ENCODE measurements around the gene SRBD1. TPM values are rescaled to one million over a fixed set of nuclear protein-coding genes. Genes with fewer than 3 reads are reported as not detected.

The SRBD1 gene
- total and polyA plus RNA-seq, 7 experiments from 2014 or later = 14.0 to 28.1 (median 19.6) TPM

DNA sequence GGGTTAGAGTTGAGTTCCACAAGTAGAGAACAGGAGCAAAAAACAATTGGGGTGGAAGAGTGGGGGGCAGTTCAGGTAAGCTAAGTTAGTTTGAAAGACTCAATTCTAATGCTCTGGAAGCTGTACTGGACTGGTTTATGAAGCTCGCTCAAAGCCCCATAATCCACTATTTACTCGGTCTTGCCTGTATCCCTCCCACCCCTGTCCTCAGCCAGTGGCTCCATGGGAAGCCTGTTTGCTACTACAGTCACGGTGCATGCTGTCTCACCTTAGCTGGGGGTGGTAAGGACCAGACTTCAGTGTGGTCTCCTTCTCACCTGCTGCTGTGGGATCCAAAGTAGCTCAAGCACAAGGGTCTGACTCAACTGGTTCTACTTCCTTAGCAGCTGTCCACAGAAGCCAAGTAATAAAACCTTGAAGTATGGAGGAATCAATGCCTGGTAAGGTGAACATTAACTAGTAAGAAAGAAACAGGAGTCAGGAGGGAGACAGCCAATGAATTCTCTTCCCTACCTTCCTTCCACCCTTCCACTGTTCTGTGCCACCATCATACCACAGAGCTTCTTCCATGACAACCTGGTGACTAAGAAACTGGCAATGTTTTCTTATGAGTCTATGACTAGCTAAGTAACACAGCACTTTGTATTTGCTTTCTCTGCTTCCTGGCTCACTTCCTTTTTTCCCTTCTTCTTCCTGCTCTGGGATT, 230.8 kb downstream of the SRBD1 start:
- H3K36me3 ChIP-seq (ENCODE audit: control insufficient read depth in 2 of 3, insufficient read depth in 3 of 3, low read length in 3 of 3) = no peaks in the 10 kb centered on the region
- no peak overlapping the region for H3K4me3 Mint-ChIP-seq
- no peak overlapping the region for H3K4me3 ChIP-seq (ENCODE audit: low read length)
- no peaks in the 10 kb centered on the region for H3K4me1 Mint-ChIP-seq
- H3K27me3 ChIP-seq (ENCODE audit: control insufficient read depth in 2 of 2, insufficient read depth in 2 of 2, low read length in 2 of 2) = no peaks in the 10 kb centered on the region
- H3K27ac ChIP-seq (ENCODE audit: low read depth, low read length) = no peak overlapping the region
- H3K36me3 Mint-ChIP-seq = peaks cover 0 to 8% (median 0%) of the 10 kb centered on the region in 5 donors
- H3K27me3 Mint-ChIP-seq = no peaks in the 10 kb centered on the region
- H3K9me3 Mint-ChIP-seq = peaks cover 0 to 2% (median 0%) of the 10 kb centered on the region in 11 donors
- ChIA-PET CTCF (no interaction called here), POLR2A (interaction anchor here (0.7 kb wide), 1 partner anchor 84 kb away, joined by 3 read pairs; no protein-coding TSS in a partner anchor)
- no peaks in the 10 kb centered on the region for H3K9me3 ChIP-seq (ENCODE audit: control insufficient read depth in 2 of 3, low read length in 3 of 3)
- no peaks in the 10 kb centered on the region for H3K4me1 ChIP-seq (ENCODE audit: control insufficient read depth in 2 of 2, insufficient read depth in 2 of 2, low read length in 2 of 2)
- intact Hi-C loops (cut with micrococcal nuclease) = no loop called here
- no peak overlapping the region for H3K27ac Mint-ChIP-seq
- DNase-seq (no peak), ATAC-seq (no peak)

DNA sequence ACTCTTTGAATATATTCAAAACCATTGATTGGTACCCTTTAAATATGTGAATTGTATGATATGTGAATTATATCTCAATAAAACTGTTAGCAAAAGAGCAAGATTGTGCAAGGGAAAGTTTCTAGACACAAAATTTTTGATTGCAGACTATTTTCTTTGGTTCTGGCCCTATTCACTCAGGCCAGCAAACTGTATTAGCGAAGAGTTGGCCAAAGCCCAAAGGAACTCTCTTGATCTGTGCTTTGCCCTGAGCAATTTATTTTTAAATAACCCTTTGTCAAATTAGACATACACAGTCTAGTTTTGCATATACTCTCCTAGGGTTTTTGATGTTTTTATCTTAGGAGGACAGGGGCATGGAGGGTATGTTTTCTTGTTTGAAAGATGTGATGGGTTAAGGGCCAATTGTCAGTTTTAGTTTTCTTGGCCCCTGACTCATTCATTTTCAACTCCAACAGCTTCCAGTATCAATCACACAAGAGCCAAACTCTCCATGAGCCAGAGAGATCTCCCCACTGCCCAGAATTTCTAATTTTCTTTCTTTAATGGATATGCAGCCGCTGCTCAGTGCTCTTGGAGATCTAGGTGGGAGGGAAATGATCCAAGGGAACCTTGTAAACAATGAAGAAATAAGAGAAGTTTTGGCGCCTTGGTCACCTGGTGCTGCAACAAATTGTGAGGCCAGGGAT, 231.5 kb downstream of the SRBD1 start:
- Histone ChIP-seq H3K4me3 (ENCODE audit: low read length) (no peak overlapping the region), H3K27ac (ENCODE audit: low read depth, low read length) (no peak overlapping the region), H3K36me3 (ENCODE audit: control insufficient read depth in 2 of 3, insufficient read depth in 3 of 3, low read length in 3 of 3) (no peaks in the 10 kb centered on the region), H3K9me3 (ENCODE audit: control insufficient read depth in 2 of 3, low read length in 3 of 3) (no peaks in the 10 kb centered on the region), H3K4me1 (ENCODE audit: control insufficient read depth in 2 of 2, insufficient read depth in 2 of 2, low read length in 2 of 2) (no peaks in the 10 kb centered on the region), H3K27me3 (ENCODE audit: control insufficient read depth in 2 of 2, insufficient read depth in 2 of 2, low read length in 2 of 2) (no peaks in the 10 kb centered on the region)
- ATAC-seq (no peak), DNase-seq (no peak)
- CTCF ChIA-PET = no interaction called here
- Mint-ChIP-seq H3K27me3 (no peaks in the 10 kb centered on the region), H3K9me3 (peaks cover 0 to 5% (median 0%) of the 10 kb centered on the region in 11 donors), H3K4me1 (no peaks in the 10 kb centered on the region), H3K27ac (no peak overlapping the region), H3K4me3 (no peak overlapping the region), H3K36me3 (peaks cover 0 to 13% (median 0%) of the 10 kb centered on the region in 5 donors)
- intact Hi-C loops (cut with micrococcal nuclease) = no loop called here
- POLR2A ChIA-PET = no interaction called here

DNA sequence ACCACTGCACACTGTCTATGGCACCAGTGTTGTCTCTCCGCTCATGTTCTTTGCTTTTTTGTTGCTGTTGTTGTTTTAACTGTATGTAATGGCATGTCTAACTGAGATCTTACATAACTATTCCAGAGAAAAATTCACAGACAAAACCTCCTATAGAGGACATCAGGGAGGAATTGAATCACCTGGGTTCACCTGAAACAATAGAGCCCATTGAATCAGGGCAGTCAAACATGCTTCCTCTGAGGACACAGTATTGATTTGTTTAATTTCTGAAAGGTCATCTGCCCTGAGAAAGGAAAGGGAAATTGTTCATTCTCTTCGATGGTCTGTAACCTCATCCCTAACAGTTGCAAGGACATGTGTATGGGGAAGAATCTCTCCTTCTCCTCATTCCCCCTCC, 237.5 kb downstream of the SRBD1 start:
- H3K4me1 ChIP-seq (ENCODE audit: control insufficient read depth in 2 of 2, insufficient read depth in 2 of 2, low read length in 2 of 2) = no peaks in the 10 kb centered on the region
- ChIA-PET POLR2A (no interaction called here), CTCF (no interaction called here)
- Mint-ChIP-seq H3K27me3 (peaks cover 0 to 10% (median 0%) of the 10 kb centered on the region in 5 donors), H3K27ac (no peak overlapping the region), H3K4me1 (no peaks in the 10 kb centered on the region), H3K9me3 (peaks cover 0 to 6% (median 0%) of the 10 kb centered on the region in 11 donors), H3K36me3 (peaks cover 0 to 13% (median 5%) of the 10 kb centered on the region in 5 donors), H3K4me3 (no peak overlapping the region)
- DNase-seq (no peak), ATAC-seq (no peak)
- H3K27me3 ChIP-seq (ENCODE audit: control insufficient read depth in 2 of 2, insufficient read depth in 2 of 2, low read length in 2 of 2) = no peaks in the 10 kb centered on the region
- no peak overlapping the region for H3K27ac ChIP-seq (ENCODE audit: low read depth, low read length)
- H3K9me3 ChIP-seq (ENCODE audit: control insufficient read depth in 2 of 3, low read length in 3 of 3) = no peaks in the 10 kb centered on the region
- no peak overlapping the region for H3K4me3 ChIP-seq (ENCODE audit: low read length)
- H3K36me3 ChIP-seq (ENCODE audit: control insufficient read depth in 2 of 3, insufficient read depth in 3 of 3, low read length in 3 of 3) = no peaks in the 10 kb centered on the region
- intact Hi-C loops (cut with micrococcal nuclease) = no loop called here

DNA sequence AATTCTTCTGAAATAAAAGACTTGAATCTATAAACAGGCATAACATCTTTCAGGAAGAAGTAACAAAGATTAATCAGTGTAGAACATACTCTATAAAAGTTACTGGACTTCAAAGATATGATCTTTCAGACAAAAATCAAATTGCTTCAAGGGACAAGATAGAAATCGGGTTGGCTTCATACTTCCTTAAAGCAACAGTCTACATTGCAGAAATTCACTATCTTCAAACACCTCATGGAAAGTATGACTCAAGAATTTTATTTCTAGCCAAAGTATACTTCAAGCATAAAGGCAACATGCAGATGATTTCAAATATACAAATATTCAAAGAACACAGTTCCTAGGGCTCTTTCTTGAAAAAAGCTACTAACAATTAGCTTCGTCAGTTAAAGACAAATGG, 240.7 kb downstream of the SRBD1 start:
- Histone ChIP-seq H3K9me3 (ENCODE audit: control insufficient read depth in 2 of 3, low read length in 3 of 3) (no peaks in the 10 kb centered on the region), H3K4me3 (ENCODE audit: low read length) (no peak overlapping the region), H3K36me3 (ENCODE audit: control insufficient read depth in 2 of 3, insufficient read depth in 3 of 3, low read length in 3 of 3) (no peaks in the 10 kb centered on the region), H3K4me1 (ENCODE audit: control insufficient read depth in 2 of 2, insufficient read depth in 2 of 2, low read length in 2 of 2) (no peaks in the 10 kb centered on the region), H3K27me3 (ENCODE audit: control insufficient read depth in 2 of 2, insufficient read depth in 2 of 2, low read length in 2 of 2) (no peaks in the 10 kb centered on the region), H3K27ac (ENCODE audit: low read depth, low read length) (no peak overlapping the region)
- CTCF ChIA-PET = no interaction called here
- no peak overlapping the region for H3K4me3 Mint-ChIP-seq
- intact Hi-C loops (cut with micrococcal nuclease) = no loop called here
- H3K27me3 Mint-ChIP-seq = peaks cover 0 to 20% (median 5%) of the 10 kb centered on the region in 5 donors
- POLR2A ChIA-PET = no interaction called here
- H3K27ac Mint-ChIP-seq = no peak overlapping the region
- no peaks in the 10 kb centered on the region for H3K4me1 Mint-ChIP-seq
- H3K36me3 Mint-ChIP-seq = peaks cover 0 to 14% (median 4%) of the 10 kb centered on the region in 5 donors
- ATAC-seq (no peak), DNase-seq (no peak)
- peaks cover 0 to 6% (median 0%) of the 10 kb centered on the region in 11 donors for H3K9me3 Mint-ChIP-seq

DNA sequence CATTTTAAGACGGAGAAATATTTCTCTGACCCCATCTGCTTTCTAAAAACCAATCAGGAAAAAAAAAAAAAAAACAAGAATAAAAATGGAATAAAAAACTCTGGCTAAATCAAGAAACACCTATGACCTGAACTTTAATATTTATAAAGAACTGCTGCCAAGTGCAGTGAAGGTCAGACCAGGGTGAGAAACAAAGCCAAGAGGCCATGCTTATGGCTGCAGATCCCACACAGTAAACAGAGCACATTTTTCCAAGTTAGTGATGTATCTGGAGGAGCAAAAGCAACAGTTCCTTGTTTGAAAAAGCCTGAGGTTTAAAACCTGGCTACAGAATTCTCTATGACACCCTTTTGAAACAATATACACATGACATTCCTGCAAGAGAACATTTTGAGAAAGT, 242.3 kb downstream of the SRBD1 start:
- Mint-ChIP-seq H3K4me1 (no peaks in the 10 kb centered on the region), H3K4me3 (no peak overlapping the region), H3K27me3 (peaks cover 0 to 23% (median 5%) of the 10 kb centered on the region in 5 donors), H3K36me3 (peaks cover 0 to 3% (median 0%) of the 10 kb centered on the region in 5 donors), H3K9me3 (peaks cover 0 to under 1% (median 0%) of the 10 kb centered on the region in 11 donors), H3K27ac (no peak overlapping the region)
- Histone ChIP-seq H3K27me3 (ENCODE audit: control insufficient read depth in 2 of 2, insufficient read depth in 2 of 2, low read length in 2 of 2) (no peaks in the 10 kb centered on the region), H3K9me3 (ENCODE audit: control insufficient read depth in 2 of 3, low read length in 3 of 3) (no peaks in the 10 kb centered on the region), H3K36me3 (ENCODE audit: control insufficient read depth in 2 of 3, insufficient read depth in 3 of 3, low read length in 3 of 3) (no peaks in the 10 kb centered on the region), H3K4me3 (ENCODE audit: low read length) (no peak overlapping the region), H3K27ac (ENCODE audit: low read depth, low read length) (no peak overlapping the region), H3K4me1 (ENCODE audit: control insufficient read depth in 2 of 2, insufficient read depth in 2 of 2, low read length in 2 of 2) (no peaks in the 10 kb centered on the region)
- POLR2A ChIA-PET = no interaction called here
- intact Hi-C loops (cut with micrococcal nuclease) = no loop called here
- ATAC-seq = no peak
- no peak for DNase-seq
- CTCF ChIA-PET = no interaction called here

DNA sequence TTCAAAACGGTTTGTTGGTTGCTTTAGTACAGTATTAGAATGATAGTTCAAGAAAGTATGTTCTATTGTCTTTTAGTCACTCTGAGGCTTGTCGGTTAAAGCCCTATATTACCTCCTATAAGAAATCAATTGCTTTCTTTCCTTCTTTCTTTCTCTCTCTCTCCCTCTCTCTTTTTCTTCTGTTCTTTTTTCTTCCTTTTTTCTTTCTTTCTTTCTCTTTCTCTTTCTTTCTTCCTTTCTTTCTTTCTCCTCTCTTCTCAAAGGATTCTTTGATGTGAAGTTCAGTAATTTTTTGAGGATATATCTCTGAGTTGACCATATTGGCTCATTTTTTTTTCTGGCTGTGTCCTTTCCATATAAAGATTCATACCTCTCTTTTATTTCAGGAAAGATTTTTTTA, 249.4 kb downstream of the SRBD1 start:
- intact Hi-C loops (cut with micrococcal nuclease) = no loop called here
- Mint-ChIP-seq H3K9me3 (no peaks in the 10 kb centered on the region), H3K36me3 (peaks cover 0 to 4% (median 0%) of the 10 kb centered on the region in 5 donors), H3K4me1 (peaks cover 0 to 1% (median 0%) of the 10 kb centered on the region in 7 donors), H3K4me3 (no peak overlapping the region), H3K27ac (no peak overlapping the region), H3K27me3 (peaks cover 0 to 26% (median 0%) of the 10 kb centered on the region in 5 donors)
- Histone ChIP-seq H3K27ac (ENCODE audit: low read depth, low read length) (no peak overlapping the region), H3K4me3 (ENCODE audit: low read length) (no peak overlapping the region), H3K36me3 (ENCODE audit: control insufficient read depth in 2 of 3, insufficient read depth in 3 of 3, low read length in 3 of 3) (no peaks in the 10 kb centered on the region), H3K9me3 (ENCODE audit: control insufficient read depth in 2 of 3, low read length in 3 of 3) (no peaks in the 10 kb centered on the region), H3K27me3 (ENCODE audit: control insufficient read depth in 2 of 2, insufficient read depth in 2 of 2, low read length in 2 of 2) (no peaks in the 10 kb centered on the region), H3K4me1 (ENCODE audit: control insufficient read depth in 2 of 2, insufficient read depth in 2 of 2, low read length in 2 of 2) (no peaks in the 10 kb centered on the region)
- DNase-seq = no peak
- ATAC-seq = no peak
- ChIA-PET POLR2A (no interaction called here), CTCF (no interaction called here)

All from naive thymus-derived CD4-positive, alpha-beta T cell (primary cell).